T-helper 9 cell (primary cell): ENCODE measurements around the gene MRPL24.
"Not testable (repeated sequence)": the region's sequence is repeated elsewhere in the genome, so short reads cannot be mapped to it uniquely, and the experiment has no call there.

Experiments used
- DNase-seq: peaks from one replicate; pipeline ENCODE4 v3.0.0-alpha.2; 2020
- total RNA-seq, 2 donors: gene quantifications; one replicate each; lab custom pipeline; 2026; lab: John Stamatoyannopoulos, UW

MRPL24 gene
- 10.6 to 38.6 reads per million in 2 donors for total RNA-seq

GRCh38 chr1:156740741-156741480 lies at the start of gene MRPL24:
MRPL24 (minus strand) TSS chr1:156741088; CDS start chr1:156738704, 2,384 bp downstream.
- peak; percentile 91 for DNase-seq

GRCh38 chr1:156789621-156790318 lies 48.9 kb upstream of the MRPL24 start:
- DNase-seq, result no peak

- no peak for DNase-seq
Observed at GRCh38 chr1:156788136-156788535, 47.2 kb upstream of the MRPL24 start.

- no peak for DNase-seq
Observed at GRCh38 chr1:156786640-156787039, 45.8 kb upstream of the MRPL24 start.

- no peak for DNase-seq
Observed at GRCh38 chr1:156785458-156785857, 44.6 kb upstream of the MRPL24 start.

GRCh38 chr1:156781585-156782186 lies 40.8 kb upstream of the MRPL24 start:
- no peak for DNase-seq

- DNase-seq, result no peak
Observed at GRCh38 chr1:156777573-156777972, 36.7 kb upstream of the MRPL24 start.

- DNase-seq, result no peak
Observed at GRCh38 chr1:156776942-156777341, 36.1 kb upstream of the MRPL24 start.

GRCh38 chr1:156775799-156776198 lies 34.9 kb upstream of the MRPL24 start:
- no peak for DNase-seq

GRCh38 chr1:156773607-156774006 lies 32.7 kb upstream of the MRPL24 start:
- DNase-seq, result no peak

GRCh38 chr1:156772728-156773497 lies 32.0 kb upstream of the MRPL24 start:
- no peak for DNase-seq

GRCh38 chr1:156772222-156772621 lies 31.3 kb upstream of the MRPL24 start:
- DNase-seq, result no peak

- DNase-seq, result no peak
Observed at GRCh38 chr1:156768610-156769295, 27.9 kb upstream of the MRPL24 start.

GRCh38 chr1:156767879-156768604 lies 27.2 kb upstream of the MRPL24 start:
- peak; percentile 45 for DNase-seq

GRCh38 chr1:156767101-156767878 lies 26.4 kb upstream of the MRPL24 start, which contains the start of gene PRCC:
PRCC (plus strand) TSS chr1:156767535; CDS start chr1:156767772, 237 bp downstream.
- DNase-seq, result peak; percentile 93

GRCh38 chr1:156766298-156767100 lies 25.6 kb upstream of the MRPL24 start:
- no peak for DNase-seq

GRCh38 chr1:156765666-156766065 lies 24.8 kb upstream of the MRPL24 start:
- DNase-seq, result no peak

- DNase-seq, result not testable (repeated sequence)
Observed at GRCh38 chr1:156765136-156765535, 24.2 kb upstream of the MRPL24 start.

GRCh38 chr1:156760796-156761104 lies 19.9 kb upstream of the MRPL24 start:
- DNase-seq, result no peak
